GM19193 (cell line): ENCODE data around the gene PCBP3.

Experiments used
- POLR2A ChIP-seq: IDR thresholded peaks from 4 replicates; pipeline ENCODE4 v1.6.1; 2011; ENCODE audit not compliant: insufficient read depth, insufficient read length; ENCODE audit errors: extremely low read depth

The PCBP3 gene

DNA sequence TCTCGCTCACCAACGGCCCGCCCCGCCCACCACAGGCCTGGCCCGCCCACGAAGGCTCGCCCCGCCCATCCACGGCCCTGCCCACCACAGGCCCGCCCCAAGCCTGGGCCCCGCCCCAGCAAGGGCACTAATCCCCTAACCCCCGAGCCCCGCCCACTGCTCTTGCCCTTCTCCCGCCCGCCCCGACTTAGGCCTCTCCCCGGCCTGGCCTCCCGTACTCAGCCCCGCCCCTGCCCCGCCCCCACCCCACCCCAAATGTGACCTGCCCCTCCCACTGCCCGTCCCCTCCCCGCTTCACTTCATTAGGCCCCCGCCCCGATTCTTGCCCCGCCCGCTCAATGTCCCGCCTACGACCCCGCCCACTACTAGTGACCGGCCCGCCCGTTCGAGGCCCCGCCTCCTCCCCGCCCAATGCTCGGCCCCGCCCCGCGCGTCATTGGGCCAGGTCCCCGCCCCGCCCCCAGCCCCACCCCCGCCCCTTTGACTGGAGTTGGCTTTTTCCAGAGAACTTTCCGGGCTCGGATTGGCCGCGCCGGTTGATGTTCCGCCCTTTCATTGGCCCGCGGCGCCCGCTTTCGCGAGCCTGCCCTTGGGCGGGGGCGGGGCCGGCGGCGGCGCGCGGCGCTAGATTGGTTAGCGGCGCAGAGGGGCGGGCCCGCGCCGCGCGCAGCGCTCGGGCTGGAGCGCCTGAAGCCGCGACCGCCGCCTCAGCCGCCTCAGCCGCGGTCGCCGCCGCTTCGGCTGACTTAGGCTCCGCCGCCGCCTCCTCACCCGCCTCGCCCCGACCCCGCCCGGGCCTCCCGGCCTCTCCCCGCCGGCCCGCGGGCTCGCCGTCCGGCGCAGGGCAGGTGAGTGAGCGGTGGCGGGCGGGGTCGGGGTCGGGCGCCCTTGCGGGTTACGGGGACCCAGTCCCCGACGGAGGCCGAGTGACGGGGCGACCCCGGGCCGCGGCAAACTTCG, at the start of gene PCBP3:
PCBP3 (plus strand) TSS at position 705 of the 960 bp plus-strand sequence. CDS start 206,361 bp downstream, outside the sequence.
- no peak for TF ChIP-seq POLR2A

DNA sequence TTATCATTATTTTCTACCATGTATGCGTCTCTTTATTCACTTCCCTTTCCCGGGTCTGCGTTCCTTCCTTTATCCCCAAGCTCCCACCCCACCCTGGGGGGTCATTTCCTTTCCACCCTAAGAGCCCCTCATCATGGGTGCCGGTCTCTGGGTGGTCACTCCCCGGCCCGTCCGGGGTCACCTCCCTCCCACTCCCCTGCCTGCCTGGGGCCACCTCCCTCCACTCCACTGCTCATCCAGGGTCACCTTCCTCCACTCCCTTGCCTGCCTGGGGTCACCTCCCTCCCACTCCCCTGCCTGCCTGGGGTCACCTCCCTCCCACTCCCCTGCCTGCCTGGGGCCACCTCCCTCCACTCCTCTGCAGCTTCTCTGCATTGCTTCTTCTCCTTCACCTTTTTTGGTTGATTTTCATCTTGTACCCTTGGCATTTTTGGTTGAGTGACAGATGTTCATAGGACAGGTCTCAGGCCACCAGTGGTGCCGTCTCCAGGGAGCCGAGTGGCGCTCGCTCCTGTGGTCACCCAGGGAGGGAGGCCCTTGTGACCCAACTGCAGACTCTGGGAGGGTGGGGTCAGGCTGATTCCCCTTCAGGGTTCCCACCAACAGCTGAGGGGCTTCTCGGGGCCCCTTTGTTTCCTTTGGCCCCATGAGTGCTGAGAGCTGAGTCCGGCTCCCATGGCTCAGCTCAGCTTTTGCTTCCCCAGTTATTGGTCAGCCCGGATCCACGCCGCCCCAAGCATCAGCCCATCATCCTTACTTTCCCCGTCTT, 48.6 kb upstream of the PCBP3 start:
- TF ChIP-seq POLR2A = no peak

- no peak for TF ChIP-seq POLR2A
These were observed 47.8 kb upstream of the PCBP3 start for GRCh38 chr21:45595574-45596295.

DNA sequence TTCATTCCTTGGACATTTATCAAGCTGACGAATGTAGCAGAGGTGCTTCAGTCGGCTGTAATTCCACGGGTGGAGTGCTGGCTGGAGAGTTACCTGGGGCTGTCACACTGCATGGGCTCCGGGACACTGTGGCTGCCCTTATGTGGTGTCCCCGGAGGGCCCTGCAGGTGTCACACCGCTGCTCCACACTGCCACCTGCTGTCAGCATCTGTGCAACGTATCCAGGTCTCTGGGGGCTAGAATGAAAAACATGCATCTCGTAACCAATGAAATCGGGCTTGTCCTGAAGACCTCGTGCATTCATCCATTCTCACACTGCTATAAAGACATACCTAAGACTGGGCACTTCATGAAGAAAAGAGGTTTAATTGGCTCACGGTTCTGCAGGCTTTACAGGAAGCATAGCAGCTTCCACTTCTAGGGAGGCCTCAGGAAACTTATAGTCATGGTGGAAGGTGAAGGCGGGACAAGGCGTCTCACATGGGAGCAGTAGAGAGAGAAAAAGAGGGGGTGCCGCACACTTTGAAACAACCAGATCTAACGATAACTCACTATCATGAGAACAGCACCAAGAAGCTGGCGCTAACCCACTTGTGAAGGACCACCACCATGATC, 46.7 kb upstream of the PCBP3 start:
- no peak for TF ChIP-seq POLR2A

DNA sequence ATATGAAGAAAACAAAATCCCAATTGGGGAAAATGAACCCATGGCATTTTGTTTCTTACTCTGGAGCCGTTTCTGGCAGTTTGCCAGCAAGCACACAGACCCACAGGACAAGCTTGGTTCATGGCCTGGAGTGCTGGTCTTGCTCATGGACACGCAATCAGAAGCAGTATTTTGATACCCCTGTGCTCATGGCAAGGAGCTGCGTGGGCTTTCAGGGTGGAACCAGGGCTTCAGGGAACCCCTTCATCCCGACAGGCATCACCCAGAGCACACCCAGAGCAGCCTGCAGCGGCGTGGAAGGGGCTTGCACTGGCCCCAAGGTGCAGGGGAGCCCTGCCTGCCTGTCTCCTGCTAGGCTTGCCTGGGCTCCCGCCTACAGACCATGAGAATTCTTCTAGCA, 45.4 kb upstream of the PCBP3 start:
- no peak for TF ChIP-seq POLR2A

- TF ChIP-seq POLR2A = no peak
These were observed 44.9 kb upstream of the PCBP3 start for GRCh38 chr21:45598666-45599065.

GRCh38 chr21:45599146-45599581, 44.4 kb upstream of the PCBP3 start:
- no peak for TF ChIP-seq POLR2A

- no peak for TF ChIP-seq POLR2A
These were observed 43.3 kb upstream of the PCBP3 start for GRCh38 chr21:45600248-45600647.

GRCh38 chr21:45601551-45601950, 42.0 kb upstream of the PCBP3 start:
- no peak for TF ChIP-seq POLR2A

DNA sequence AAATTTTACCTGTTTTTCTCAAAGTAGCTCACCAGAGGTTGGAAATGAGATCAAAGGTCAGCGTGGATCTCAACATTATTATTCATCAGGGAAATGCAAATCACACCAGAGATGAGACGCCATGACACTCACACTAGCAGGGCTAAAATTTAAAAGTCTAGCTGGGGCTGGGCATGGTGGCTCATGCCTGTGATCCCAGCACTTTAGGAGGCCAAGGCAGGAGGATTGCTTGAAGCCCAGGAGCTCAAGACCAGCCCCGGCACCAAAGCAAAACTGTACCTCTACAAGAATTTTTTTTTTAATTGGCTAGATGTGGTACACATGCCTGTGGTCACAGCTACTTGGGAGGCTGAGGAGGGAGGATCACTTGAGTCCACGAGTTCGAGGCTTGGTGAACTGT, 41.4 kb upstream of the PCBP3 start:
- no peak for TF ChIP-seq POLR2A

- TF ChIP-seq POLR2A = no peak
These were observed 40.0 kb upstream of the PCBP3 start for GRCh38 chr21:45603481-45603880.

DNA sequence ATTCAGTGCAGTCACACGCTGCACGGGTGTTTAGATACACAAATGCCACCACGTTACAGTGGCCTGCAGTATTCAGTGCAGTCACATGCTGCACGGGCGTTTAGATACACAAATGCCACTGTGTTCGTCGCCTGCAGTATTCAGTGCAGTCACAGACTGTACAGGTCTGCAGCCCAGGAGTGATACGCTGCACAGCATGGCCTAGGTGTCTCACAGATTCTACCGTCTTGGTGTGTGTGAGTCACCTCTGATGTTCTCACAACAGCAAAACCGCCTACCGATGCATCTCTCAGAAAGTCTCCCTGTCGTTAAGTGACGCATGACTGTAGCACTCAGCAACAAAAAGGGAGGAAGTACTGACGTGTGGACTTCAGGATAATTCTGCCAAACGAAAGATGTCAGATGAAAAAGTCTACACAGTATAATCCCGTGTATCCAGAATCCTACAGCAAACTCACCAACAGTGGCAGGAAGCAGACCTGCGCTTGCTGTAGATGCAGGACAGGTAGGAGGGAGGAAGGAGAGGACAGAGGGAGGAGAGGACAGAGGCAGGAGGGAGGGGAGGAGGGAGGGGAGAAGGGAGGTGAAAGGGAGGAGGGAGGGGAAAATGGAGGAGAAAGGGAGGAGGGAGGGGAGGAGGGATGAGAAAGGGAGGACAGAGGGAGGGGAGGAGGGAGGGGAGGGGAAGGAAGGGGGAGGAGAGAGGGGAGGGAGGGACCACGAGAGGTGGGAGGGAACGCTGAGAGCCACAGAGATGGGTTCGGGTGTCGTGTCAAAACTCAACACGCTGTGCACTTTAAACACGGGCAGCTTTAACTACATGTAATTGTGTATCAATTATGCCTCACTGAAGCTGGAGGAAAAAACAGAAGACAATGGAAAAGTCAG, 36.3 kb upstream of the PCBP3 start:
- no peak for TF ChIP-seq POLR2A

DNA sequence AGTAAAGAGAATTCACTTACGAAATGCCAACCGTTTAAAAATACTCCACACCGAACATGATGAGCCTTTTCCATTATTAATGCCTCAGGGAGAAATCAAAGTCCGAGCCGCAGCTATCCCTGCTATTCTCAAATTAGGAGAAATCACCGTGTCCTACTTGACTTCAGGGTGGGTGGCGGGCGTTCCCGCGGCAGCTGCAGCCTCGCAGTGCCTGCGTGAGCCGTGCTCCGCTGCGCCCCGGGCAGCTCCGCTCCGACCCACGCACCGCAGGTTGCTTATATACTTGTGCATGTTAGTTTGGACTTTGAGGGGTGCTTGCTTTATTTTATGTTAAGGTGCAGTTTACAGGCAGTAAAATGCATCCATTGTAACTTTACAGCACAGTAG, 35.6 kb upstream of the PCBP3 start:
- no peak for TF ChIP-seq POLR2A

DNA sequence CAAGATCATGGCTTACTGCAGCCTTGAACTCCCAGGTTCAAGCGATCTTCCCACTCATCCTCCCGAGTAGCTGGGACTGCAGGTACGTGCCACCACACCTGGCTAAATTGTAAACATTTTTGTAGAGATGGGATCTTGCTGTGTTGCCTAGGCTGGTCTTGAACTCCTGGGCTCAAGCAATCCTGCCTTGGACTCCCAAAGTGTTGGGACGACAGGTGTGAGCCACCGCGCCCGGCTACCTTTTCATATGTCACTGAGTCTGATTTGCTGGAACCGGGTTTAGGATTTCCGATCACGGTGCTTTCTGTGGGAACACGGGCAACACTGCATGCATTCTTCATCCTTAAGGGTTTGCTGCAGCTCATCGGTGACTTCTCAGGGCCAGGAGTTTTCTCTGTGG, 32.2 kb upstream of the PCBP3 start:
- no peak for TF ChIP-seq POLR2A
